Right renal cortex interstitium (tissue), 3 donors: Measurements from ENCODE around the gene KANK4. TPM values are rescaled to one million over a fixed set of nuclear protein-coding genes. Genes with fewer than 3 reads are reported as not detected.

Experiments
- DNase-seq, 3 donors: peaks; one replicate each; pipeline ENCODE4 v3.0.0-alpha.2; 2013; ENCODE audit warnings: low read depth in 3 of 3, low spot score in 2 of 3
- polyA plus RNA-seq, 3 donors: library from polyadenylated mRNA; unstranded; fragments of 120-200 nt; gene quantifications; one replicate each; pipeline ENCODE4 v1.2.1, GENCODE V29; 2013; ENCODE audit not compliant: insufficient read length in 3 of 3

KANK4 gene
- polyA plus RNA-seq, 3 donors, result 20.4 to 23.7 (median 22.3) TPM

- DNase-seq, result no peak
Measured at GRCh38 chr1:62213075-62213914, 105.9 kb downstream of the KANK4 start.

DNA sequence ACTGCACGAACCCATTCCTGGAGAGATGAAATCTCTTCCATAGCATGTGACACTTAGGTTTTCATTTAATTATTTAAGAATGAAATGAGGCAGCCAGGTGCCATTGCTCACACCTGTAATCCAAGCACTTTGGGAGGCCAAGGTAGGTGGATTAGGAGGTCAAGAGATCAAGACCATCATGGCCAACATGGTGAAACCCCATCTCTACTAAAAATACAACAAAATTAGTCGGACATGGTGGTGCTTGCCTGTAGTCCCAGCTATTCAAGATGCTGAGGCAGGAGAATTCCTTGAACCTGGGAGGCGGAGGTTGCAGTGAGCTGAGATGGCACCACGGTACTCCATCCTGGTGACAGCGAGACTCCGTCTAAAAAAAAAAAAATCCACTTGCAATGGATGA, 106.8 kb downstream of the KANK4 start:
- DNase-seq, result no peak

- DNase-seq, result no peak
Measured at GRCh38 chr1:62210960-62211359, 108.3 kb downstream of the KANK4 start.

- DNase-seq, result no peak
Measured at GRCh38 chr1:62209931-62210595, 109.2 kb downstream of the KANK4 start.

- DNase-seq, result no peak
Measured at GRCh38 chr1:62208970-62209369, 110.3 kb downstream of the KANK4 start.

- DNase-seq, result no peak
Measured at GRCh38 chr1:62208087-62208486, 111.1 kb downstream of the KANK4 start.

- no peak for DNase-seq
Measured at GRCh38 chr1:62207187-62207586, 112.0 kb downstream of the KANK4 start.

GRCh38 chr1:62198781-62199125, 120.5 kb downstream of the KANK4 start:
- DNase-seq, result no peak

- no peak for DNase-seq
Measured at GRCh38 chr1:62198069-62198780, 121.0 kb downstream of the KANK4 start.

DNA sequence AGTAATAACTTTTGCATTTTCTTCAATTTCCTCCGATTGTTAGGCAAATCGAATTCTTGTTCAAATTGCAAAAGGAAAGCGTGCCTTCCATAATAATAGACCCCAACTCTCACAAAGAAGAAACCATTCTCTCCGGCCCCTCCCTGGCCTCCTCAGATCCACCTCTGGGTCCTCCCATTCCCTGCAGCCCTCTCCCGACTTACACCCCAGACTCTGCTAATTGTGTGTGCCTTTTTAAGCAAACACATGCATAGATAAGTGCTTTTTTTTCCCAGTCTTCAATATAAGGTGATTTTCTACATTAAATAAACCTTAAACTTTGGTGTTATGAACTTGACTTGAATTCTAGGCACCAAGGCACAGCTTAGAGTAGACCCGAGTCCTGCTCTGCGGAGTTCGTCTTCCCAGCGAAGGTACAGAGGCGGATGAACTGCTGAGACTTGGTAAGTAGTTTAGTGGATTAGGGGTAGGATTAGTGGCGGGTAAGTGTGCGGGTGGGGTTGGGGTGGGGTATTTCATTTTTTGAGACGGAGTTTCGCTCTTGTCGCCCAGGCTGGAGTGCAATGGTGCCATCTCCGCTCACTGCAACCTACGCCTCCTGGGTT, 123.0 kb downstream of the KANK4 start:
- no peak for DNase-seq

GRCh38 chr1:62194651-62195544, 124.3 kb downstream of the KANK4 start, which contains the start of gene L1TD1:
Gene L1TD1 (plus strand): TSS chr1:62194849. CDS start chr1:62206629, 11,780 bp downstream.
- no peak for DNase-seq

- no peak for DNase-seq
Measured at GRCh38 chr1:62188111-62188510, 131.1 kb downstream of the KANK4 start.

- no peak for DNase-seq
Measured at GRCh38 chr1:62187548-62187947, 131.7 kb downstream of the KANK4 start.

Other genes starting within 250 kb of the KANK4 start
- gene L1TD1, start 124.6 kb downstream of the KANK4 start, polyA plus RNA-seq, result 1 to 10 TPM; 4.2 to 7.3 (median 4.6) TPM
- 10 to 100 TPM; 72.0 to 84.3 (median 81.4) TPM for gene USP1, start 117.6 kb upstream of the KANK4 start, polyA plus RNA-seq